ENCODE data around the gene PSMB11. TPM values are rescaled to one million over a fixed set of nuclear protein-coding genes. Genes with fewer than 3 reads are reported as not detected.
"Not testable (repeated sequence)": the region's sequence is repeated elsewhere in the genome, so short reads cannot be mapped to it uniquely, and the experiment has no call there.

Gene PSMB11
- total RNA-seq, 1 donor from 2014 or later = not detected

GRCh38 chr14:23009939-23010726 is 31.9 kb upstream of the PSMB11 start, which contains the start of gene C14orf93:
Gene C14orf93, minus strand, starts transcription at chr14:23010143. Its CDS starts 11,120 bp downstream, at chr14:22999023.
- DNase-seq (ENCODE audit: low spot score) = peak; percentile 89
- intact Hi-C loops (cut with DNase I) = loop anchor here (5.0 kb wide), 1 partner anchor 47 kb away; the partner anchor contains the start of gene CDH24

GRCh38 chr14:23013054-23013748 is 28.8 kb upstream of the PSMB11 start:
- intact Hi-C loops (cut with DNase I) = no loop called here

GRCh38 chr14:23013749-23014054 is 28.3 kb upstream of the PSMB11 start:
- intact Hi-C loops (cut with DNase I); DNase-seq (ENCODE audit: low spot score): not testable (repeated sequence)

More at GRCh38 chr14:23013054-23013748, 28.8 kb upstream of the PSMB11 start:
- no peak for DNase-seq (ENCODE audit: low spot score)

DNA sequence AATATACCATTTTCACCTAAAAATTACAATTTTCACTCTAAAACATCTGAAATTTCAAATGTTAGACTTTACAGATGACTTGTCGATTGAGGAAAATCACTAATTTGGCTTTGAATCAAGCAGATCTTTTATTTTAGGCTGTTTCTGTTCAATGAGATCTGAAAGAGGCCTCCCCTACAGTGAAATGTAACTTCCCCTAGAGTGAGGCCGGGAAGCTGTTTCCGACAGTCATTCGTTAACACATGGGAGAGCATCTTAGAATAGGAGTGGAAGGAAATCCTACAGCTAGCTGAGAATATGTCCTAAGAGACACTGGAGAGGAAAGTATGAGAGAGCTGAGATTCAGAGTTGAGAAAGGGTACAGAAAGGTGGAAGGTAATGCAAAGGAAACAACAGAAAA is 26.4 kb upstream of the PSMB11 start:
- intact Hi-C loops (cut with DNase I) = no loop called here

DNA sequence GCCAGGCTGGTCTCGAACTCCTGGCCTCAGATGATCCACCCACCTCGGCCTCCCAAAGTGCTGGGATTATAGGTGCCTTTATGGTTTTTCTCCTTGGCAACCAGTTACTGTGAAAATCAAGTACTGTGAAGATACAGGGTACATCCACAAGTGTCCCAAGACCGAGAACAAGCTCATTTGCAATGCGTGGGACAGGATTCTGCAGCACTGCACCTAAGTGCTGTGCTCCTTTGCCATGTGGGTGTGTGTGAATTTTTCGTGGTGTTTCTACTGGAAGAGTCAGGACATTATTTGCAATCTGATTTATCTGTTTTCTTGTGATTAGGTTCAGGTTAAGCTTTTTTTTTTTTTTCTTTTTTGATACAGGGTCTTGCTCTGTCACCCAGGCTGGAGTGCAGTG is 24.9 kb upstream of the PSMB11 start:
- intact Hi-C loops (cut with DNase I) = no loop called here
- no peak for DNase-seq (ENCODE audit: low spot score)

More for the DNA sequence above, 26.4 kb upstream of the PSMB11 start:
- DNase-seq (ENCODE audit: low spot score) = no peak

GRCh38 chr14:23018107-23018506 is 23.9 kb upstream of the PSMB11 start:
- no peak for DNase-seq (ENCODE audit: low spot score)
- intact Hi-C loops (cut with DNase I) = no loop called here

- no peak for DNase-seq (ENCODE audit: low spot score)
These were observed 21.6 kb upstream of the PSMB11 start for GRCh38 chr14:23020143-23021128.

DNA sequence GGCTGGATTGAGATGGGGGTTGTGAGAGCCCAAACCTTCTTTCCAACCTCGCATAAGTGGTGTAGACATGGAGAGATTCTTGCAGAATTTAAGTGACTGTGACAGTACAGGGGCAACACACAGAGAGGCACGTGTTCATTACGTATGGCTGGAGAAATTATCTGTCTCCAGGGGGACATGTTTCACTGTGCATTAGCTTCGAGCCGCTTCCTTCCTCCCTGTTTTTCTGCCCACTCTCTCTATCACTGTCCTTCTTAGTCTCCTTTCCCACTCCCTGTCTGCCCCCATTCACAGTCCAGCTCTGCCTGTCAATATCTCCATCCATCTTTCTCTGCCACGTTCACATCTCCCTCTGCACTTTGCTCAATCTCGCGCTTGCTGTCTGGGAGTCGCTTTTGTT is 20.6 kb upstream of the PSMB11 start:
- intact Hi-C loops (cut with DNase I) = no loop called here
- no peak for DNase-seq (ENCODE audit: low spot score)

More at GRCh38 chr14:23020143-23021128, 21.6 kb upstream of the PSMB11 start:
- intact Hi-C loops (cut with DNase I) = no loop called here

- no peak for DNase-seq (ENCODE audit: low spot score)
- intact Hi-C loops (cut with DNase I) = no loop called here
These were observed 20.0 kb upstream of the PSMB11 start for GRCh38 chr14:23021889-23022442.

GRCh38 chr14:23023022-23023794 is 18.8 kb upstream of the PSMB11 start:
- intact Hi-C loops (cut with DNase I) = no loop called here

DNA sequence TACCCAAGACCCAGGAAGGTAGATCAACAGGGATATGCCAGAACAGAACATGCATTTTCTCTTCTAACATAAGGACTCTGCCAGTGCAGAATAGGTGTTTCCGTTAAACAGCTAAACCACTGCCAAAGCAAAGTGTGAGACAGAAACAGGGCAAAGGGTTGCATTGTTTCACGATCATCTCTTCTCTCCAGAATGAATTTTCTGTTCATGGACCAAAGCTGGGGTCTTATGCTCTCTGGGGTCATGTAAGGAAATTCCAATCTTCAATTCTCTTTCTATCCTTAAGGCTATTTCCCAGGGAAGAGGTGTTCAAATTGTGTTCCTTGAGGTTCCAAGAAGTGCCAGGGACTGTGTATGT is 18.2 kb upstream of the PSMB11 start:
- DNase-seq (ENCODE audit: low spot score) = no peak
- intact Hi-C loops (cut with DNase I) = no loop called here

More at GRCh38 chr14:23023022-23023794, 18.8 kb upstream of the PSMB11 start:
- no peak for DNase-seq (ENCODE audit: low spot score)

GRCh38 chr14:23024612-23025075 is 17.4 kb upstream of the PSMB11 start:
- no peak for DNase-seq (ENCODE audit: low spot score)
- intact Hi-C loops (cut with DNase I) = no loop called here

DNA sequence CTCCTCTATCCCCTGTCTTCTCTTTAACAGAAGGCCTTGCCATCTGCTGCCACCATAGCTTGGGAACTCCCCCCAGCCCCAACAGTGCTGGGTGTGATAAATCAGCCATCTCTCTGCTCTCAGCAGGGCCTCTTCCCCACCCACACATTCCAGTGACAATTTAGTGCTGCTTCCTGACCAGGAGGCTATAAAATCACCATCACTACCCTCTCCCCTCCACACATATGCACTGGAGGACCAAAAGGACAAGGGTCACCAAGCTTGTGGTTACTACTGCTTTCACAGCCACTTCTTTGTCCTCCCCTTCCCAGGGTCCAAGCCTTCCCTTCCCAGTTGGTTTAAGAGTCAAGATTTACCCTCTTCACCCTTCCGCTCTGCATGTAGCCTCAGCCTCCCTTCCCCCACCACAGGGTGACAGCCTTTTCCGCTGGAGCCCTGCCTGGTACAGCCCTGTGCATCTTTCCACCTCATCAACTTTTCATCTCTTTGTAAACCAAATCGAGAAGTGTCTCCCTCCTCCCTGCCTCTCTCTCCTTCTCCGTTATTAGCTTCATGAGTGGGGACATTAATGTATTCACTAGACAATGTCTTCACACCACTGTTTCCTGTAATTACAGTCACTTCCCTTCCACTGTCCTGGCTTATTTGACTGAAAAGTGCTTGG is 16.7 kb upstream of the PSMB11 start:
- intact Hi-C loops (cut with DNase I) = no loop called here
- DNase-seq (ENCODE audit: low spot score) = no peak

GRCh38 chr14:23028799-23029198 is 13.2 kb upstream of the PSMB11 start:
- no peak for DNase-seq (ENCODE audit: low spot score)
- intact Hi-C loops (cut with DNase I) = no loop called here

GRCh38 chr14:23030936-23031335 is 11.1 kb upstream of the PSMB11 start:
- no peak for DNase-seq (ENCODE audit: low spot score)
- intact Hi-C loops (cut with DNase I) = no loop called here

GRCh38 chr14:23033251-23033727 is 8.7 kb upstream of the PSMB11 start:
- no peak for DNase-seq (ENCODE audit: low spot score)
- intact Hi-C loops (cut with DNase I) = no loop called here

- intact Hi-C loops (cut with DNase I) = no loop called here
- no peak for DNase-seq (ENCODE audit: low spot score)
These were observed 8.1 kb upstream of the PSMB11 start for GRCh38 chr14:23033801-23034497.
